ENCODE results near the gene PRPF8. TPM values are rescaled to one million over a fixed set of nuclear protein-coding genes. Genes with fewer than 3 reads are reported as not detected.

Gene PRPF8
- total and polyA plus RNA-seq, 2 of the 8 experiments (the other 6 are each of a cell fraction or from before 2014, with no cell fraction given): 329 to 337 TPM

- TF ChIP-seq CHD7 (IDR thresholded peaks at IDR 0.05; ENCODE audit: insufficient replicate concordance, low read length) (no peak), SP2 (IDR thresholded peaks at IDR 0.05; ENCODE audit: low read length) (no peak), KDM5A (IDR thresholded peaks at IDR 0.05; ENCODE audit: low read length) (no peak), ATF2 (IDR thresholded peaks at IDR 0.05; ENCODE audit: low read length) (no peak), MAX (IDR thresholded peaks at IDR 0.05) (no peak), CTBP2 (IDR thresholded peaks at IDR 0.05; ENCODE audit: borderline replicate concordance, insufficient read depth, insufficient read length, low read length) (no peak), SUZ12 (IDR thresholded peaks at IDR 0.05; ENCODE audit: low read length) (no peak), TCF12 (IDR thresholded peaks at IDR 0.05; ENCODE audit: low read depth, low read length) (no peak), SP4 (IDR thresholded peaks at IDR 0.05; ENCODE audit: low read length) (no peak), CHD1 (IDR thresholded peaks at IDR 0.05; ENCODE audit: low read depth, low read length) (no peak), POLR2A (IDR thresholded peaks at IDR 0.05; ENCODE audit: control extremely low read depth in 1 of 2, low read depth in 2 of 2, low read length in 2 of 2) (no peak)
These were observed 23.6 kb downstream of the PRPF8 start (continued) for GRCh38 chr17:1661045-1661444.
